PC-9 (cell line): ENCODE measurements around the gene CPSF4.
"Not testable (repeated sequence)": the region's sequence is repeated elsewhere in the genome, so short reads cannot be mapped to it uniquely, and the experiment has no call there.

Source experiments
- EZH2 ChIP-seq: fragments of 200-600 bp; sonication (generic); IDR thresholded peaks from 2 replicates; pipeline ENCODE4 v1.8.0; 2017; ENCODE audit warnings: antibody characterized with exemption, low read depth
- TF ChIP-seq, protein P1 (sequence below): fragments of 200-600 bp; sonication (generic); conservative IDR thresholded peaks from 2 replicates; pipeline ENCODE4 v1.6.1; 2017; ENCODE audit warnings: mixed run types, antibody characterized with exemption, mild to moderate bottlenecking, moderate library complexity

DNA sequence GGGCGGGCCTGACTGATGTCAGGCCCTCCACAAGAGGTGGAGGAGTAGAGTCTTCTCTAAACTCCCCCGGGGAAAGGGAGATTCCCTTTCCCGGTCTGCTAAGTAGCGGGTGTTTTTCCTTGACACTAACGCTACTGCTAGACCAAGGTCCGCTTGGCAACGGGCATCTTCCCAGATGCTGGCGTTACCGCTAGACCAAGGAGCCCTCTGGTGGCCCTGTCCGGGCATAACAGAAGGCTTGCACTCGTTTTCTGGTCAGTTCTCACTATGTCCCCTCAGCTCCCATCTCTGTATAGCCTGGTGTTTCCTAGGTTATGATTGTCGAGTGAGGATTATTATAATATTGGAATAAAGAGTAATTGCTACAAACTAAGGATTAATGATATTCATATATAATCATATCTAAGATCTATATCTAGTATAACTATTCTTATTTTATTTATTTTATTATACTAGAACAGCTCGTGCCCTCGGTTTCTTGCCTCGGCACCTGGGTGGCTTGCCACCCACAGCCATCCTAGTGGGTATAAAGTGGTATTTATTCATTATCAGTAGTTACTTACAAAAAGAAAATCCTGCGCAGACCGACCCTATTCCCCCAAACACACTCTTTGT, 23.1 kb upstream of the CPSF4 start:
- TF ChIP-seq, protein P1, sequence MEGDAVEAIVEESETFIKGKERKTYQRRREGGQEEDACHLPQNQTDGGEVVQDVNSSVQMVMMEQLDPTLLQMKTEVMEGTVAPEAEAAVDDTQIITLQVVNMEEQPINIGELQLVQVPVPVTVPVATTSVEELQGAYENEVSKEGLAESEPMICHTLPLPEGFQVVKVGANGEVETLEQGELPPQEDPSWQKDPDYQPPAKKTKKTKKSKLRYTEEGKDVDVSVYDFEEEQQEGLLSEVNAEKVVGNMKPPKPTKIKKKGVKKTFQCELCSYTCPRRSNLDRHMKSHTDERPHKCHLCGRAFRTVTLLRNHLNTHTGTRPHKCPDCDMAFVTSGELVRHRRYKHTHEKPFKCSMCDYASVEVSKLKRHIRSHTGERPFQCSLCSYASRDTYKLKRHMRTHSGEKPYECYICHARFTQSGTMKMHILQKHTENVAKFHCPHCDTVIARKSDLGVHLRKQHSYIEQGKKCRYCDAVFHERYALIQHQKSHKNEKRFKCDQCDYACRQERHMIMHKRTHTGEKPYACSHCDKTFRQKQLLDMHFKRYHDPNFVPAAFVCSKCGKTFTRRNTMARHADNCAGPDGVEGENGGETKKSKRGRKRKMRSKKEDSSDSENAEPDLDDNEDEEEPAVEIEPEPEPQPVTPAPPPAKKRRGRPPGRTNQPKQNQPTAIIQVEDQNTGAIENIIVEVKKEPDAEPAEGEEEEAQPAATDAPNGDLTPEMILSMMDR: peak; percentile 72
- TF ChIP-seq EZH2: not testable (repeated sequence)
